ENCODE results near the gene PCSK4. TPM values are rescaled to one million over a fixed set of nuclear protein-coding genes. Genes with fewer than 3 reads are reported as not detected.

The PCSK4 gene
- total and polyA plus RNA-seq, 9 of the 15 experiments (the other 6 are each of a cell fraction or from before 2014, with no cell fraction given) = 0.01 to 9.1 (median 2.1) TPM; not detected in 1

DNA sequence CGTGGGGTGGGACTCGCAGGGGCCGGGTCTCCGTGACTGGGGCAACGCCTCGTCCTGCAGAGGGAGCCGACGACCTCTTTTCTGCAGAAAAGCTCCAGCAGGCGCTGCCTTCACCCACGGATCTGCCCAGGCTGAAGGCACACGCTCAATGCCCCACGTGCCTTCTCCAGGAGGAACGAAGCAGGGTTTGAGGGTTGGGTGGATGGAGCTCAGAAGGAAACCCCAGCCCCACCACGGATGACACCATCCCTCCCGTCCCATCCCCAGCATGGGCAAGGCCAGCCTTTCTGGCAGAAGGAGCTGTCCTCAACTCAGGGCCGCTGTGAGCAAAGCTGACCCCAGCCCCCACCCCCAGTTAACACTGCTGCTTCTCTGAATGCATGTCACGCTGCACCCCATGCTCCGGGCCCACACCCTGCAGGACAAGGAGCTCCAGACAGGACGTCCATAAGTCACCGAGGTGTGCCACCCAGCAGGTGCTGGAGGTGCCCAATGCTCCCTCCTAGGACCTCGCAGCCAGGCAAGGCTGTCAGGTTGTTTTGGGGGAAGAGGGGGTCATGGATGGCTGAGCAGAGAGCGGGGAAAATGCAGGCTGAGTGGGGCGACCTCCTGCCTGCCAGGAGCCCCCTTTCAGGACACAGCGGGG is 18.5 kb downstream of the PCSK4 start:
- intact Hi-C loops (cut with micrococcal nuclease) = no loop called here
- H3K4me1 ChIP-seq (replicated peaks in 1 of 2; ENCODE audit: control insufficient read depth in 2 of 2, insufficient read depth in 2 of 2, low read length in 2 of 2) = peaks cover 6 to 87% of the 10 kb centered on the region in 2 experiments; a peak in 4 of 5 replicates
- no peak overlapping the region for H3K4me3 ChIP-seq
- no peak for DNase-seq (ENCODE audit: extremely low read depth in 1 of 4, low spot score in 3 of 4)
- peak overlapping the region in 1 of 2 experiments; percentile 75; a peak in 2 of 4 replicates for H3K9ac ChIP-seq (ENCODE audit: insufficient read depth in 1 of 2, low read depth in 2 of 2, low read length in 2 of 2)
- H3K9me1 ChIP-seq (ENCODE audit: control insufficient read depth, insufficient read depth, low read length) = no peaks in the 10 kb centered on the region
- H3K9me3 ChIP-seq (replicated peaks; ENCODE audit: control insufficient read depth, insufficient read depth, low read depth, low read length) = no peaks in the 10 kb centered on the region
- in situ Hi-C loops (cut with MboI) = no loop called here
- no peaks in the 10 kb centered on the region for H3K27me3 ChIP-seq (ENCODE audit: control insufficient read depth in 2 of 2, insufficient read depth in 2 of 2, low read length in 2 of 2)
- ChIA-PET CTCF (ENCODE audit: low intra/inter-chr PET ratio) (no interaction called here), POLR2A (interaction anchor here (1.2 to 1.7 kb wide), 4 partner anchors 13 to 29 kb away, joined by 6 to 9 read pairs (median 6); no protein-coding TSS in a partner anchor)
- H3K4me2 ChIP-seq (ENCODE audit: insufficient read depth, low read length) = 0 out of 2 replicates have a peak overlapping the region, but pooled peaks have one; percentile 13
- no peak for FAIRE-seq
- H3K27ac ChIP-seq (ENCODE audit: extremely low read depth, low read depth, low read length) = no peak overlapping the region
- whole genome bisulfite sequencing (ENCODE audit: insufficient coverage, low coverage, missing lambda C conversion rate) = 46% methylated on average over 15 of the region's 24 CpGs
- peaks cover 37% of the 10 kb centered on the region for H3K79me2 ChIP-seq (ENCODE audit: control insufficient read depth, insufficient read depth, low read length)
- peak; percentile 11; the same call in 2 of the 3 replicates for ATAC-seq
- BruUV-seq (replicated peaks) = no TSS peak
- peaks cover 25% of the 10 kb centered on the region; the same call in 2 of the 3 replicates for H3K36me3 ChIP-seq (ENCODE audit: control insufficient read depth, insufficient read depth, low read length)
- H4K20me1 ChIP-seq (replicated peaks; ENCODE audit: control insufficient read depth, insufficient read depth, low read length) = peaks cover 18% of the 10 kb centered on the region
- no peak overlapping the region for H2AFZ ChIP-seq (ENCODE audit: low read depth, low read length)
- TF ChIP-seq, protein P1, sequence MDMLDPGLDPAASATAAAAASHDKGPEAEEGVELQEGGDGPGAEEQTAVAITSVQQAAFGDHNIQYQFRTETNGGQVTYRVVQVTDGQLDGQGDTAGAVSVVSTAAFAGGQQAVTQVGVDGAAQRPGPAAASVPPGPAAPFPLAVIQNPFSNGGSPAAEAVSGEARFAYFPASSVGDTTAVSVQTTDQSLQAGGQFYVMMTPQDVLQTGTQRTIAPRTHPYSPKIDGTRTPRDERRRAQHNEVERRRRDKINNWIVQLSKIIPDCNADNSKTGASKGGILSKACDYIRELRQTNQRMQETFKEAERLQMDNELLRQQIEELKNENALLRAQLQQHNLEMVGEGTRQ (CRISPR knock-in tag; IDR thresholded peaks at IDR 0.05) = no peak
- no peak for TF ChIP-seq ZNF551 (CRISPR knock-in tag; IDR thresholded peaks at IDR 0.05)
- no peak for TF ChIP-seq NUFIP1 (IDR thresholded peaks at IDR 0.05; ENCODE audit: partially characterized antibody)
- TF ChIP-seq USF1 (CRISPR knock-in tag; IDR thresholded peaks at IDR 0.05) = no peak
- peak in 1 of 2 experiments; percentile 8 for TF ChIP-seq E2F6 (IDR thresholded peaks at IDR 0.05; ENCODE audit: borderline replicate concordance in 1 of 2, extremely low read depth in 1 of 2, insufficient read depth in 1 of 2, insufficient read length in 1 of 2, low read depth in 1 of 2, low read length in 1 of 2, poor library complexity in 1 of 2, severe bottlenecking in 1 of 2)
- TF ChIP-seq ZBTB7A (IDR thresholded peaks at IDR 0.05; ENCODE audit: borderline replicate concordance, control insufficient read depth, low read depth, low read length) = peak; percentile 48; the same call in 1 of the 2 replicates
- no peak for TF ChIP-seq ZNF75A (CRISPR knock-in tag; IDR thresholded peaks at IDR 0.05)
- TF ChIP-seq RBFOX2 (IDR thresholded peaks at IDR 0.05; ENCODE audit: low read depth, low read length) = peak; percentile 19; the same call in 1 of the 2 replicates
- TF ChIP-seq, protein P2, sequence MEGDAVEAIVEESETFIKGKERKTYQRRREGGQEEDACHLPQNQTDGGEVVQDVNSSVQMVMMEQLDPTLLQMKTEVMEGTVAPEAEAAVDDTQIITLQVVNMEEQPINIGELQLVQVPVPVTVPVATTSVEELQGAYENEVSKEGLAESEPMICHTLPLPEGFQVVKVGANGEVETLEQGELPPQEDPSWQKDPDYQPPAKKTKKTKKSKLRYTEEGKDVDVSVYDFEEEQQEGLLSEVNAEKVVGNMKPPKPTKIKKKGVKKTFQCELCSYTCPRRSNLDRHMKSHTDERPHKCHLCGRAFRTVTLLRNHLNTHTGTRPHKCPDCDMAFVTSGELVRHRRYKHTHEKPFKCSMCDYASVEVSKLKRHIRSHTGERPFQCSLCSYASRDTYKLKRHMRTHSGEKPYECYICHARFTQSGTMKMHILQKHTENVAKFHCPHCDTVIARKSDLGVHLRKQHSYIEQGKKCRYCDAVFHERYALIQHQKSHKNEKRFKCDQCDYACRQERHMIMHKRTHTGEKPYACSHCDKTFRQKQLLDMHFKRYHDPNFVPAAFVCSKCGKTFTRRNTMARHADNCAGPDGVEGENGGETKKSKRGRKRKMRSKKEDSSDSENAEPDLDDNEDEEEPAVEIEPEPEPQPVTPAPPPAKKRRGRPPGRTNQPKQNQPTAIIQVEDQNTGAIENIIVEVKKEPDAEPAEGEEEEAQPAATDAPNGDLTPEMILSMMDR (IDR thresholded peaks at IDR 0.05 in 2 of 3, conservative IDR thresholded peaks at IDR 0.05 in 1 of 3; ENCODE audit: insufficient read depth in 2 of 3, low read depth in 1 of 3, low read length in 3 of 3) = peak; percentile 38 to 41 (median 41); a peak in 5 of 6 replicates
- TF ChIP-seq ZNF589 (CRISPR knock-in tag; IDR thresholded peaks at IDR 0.05; ENCODE audit: low read depth) = no peak
- TF ChIP-seq POLR2G (IDR thresholded peaks at IDR 0.05; ENCODE audit: low read depth, low read length) = peak; percentile 28
- 0 out of 4 replicates have a peak, but pooled peaks of 1 of the 2 experiments have one; percentile 7 for TF ChIP-seq RAD21 (CRISPR knock-in tag; conservative IDR thresholded peaks at IDR 0.05 in 1 of 2, IDR thresholded peaks at IDR 0.05 in 1 of 2)
- 0 out of 2 replicates have a peak, but pooled peaks have one; percentile 43 for TF ChIP-seq ZC3H4 (CRISPR knock-in tag; IDR thresholded peaks at IDR 0.05; ENCODE audit: borderline replicate concordance)
- no peak for TF ChIP-seq ZNF41 (CRISPR knock-in tag; conservative IDR thresholded peaks at IDR 0.05)
- no peak for TF ChIP-seq CREB1 (IDR thresholded peaks at IDR 0.05)
- 0 out of 2 replicates have a peak, but pooled peaks have one; percentile 15 for TF ChIP-seq CREB1 (CRISPR knock-in tag; IDR thresholded peaks at IDR 0.05)
